SK-N-SH treated with all-trans-retinoic acid at 6 μM for 48 hours (cell line): ENCODE results near the gene SCMH1.

Source experiments
- ATAC-seq: fragments of 200-7000 bp; cut with Tn5 transposase; 3 replicates; pipeline ENCODE4 v1.9.1; 2020; ENCODE audit warnings: mild to moderate bottlenecking, moderate library complexity
- ARNTL ChIP-seq: fragments of 450-650 bp; formaldehyde crosslinking; IDR thresholded peaks from 2 replicates; pipeline ENCODE4 v1.5.0; 2020; ENCODE audit warnings: low read depth, mild to moderate bottlenecking, moderate library complexity, borderline replicate concordance
- BACH2 ChIP-seq: fragments of 250-450 bp; sonication (Bioruptor Pico); IDR thresholded peaks from 2 replicates; pipeline ENCODE4 v1.9.0; 2021; ENCODE audit warnings: mild to moderate bottlenecking, borderline replicate concordance
- CSDC2 ChIP-seq: fragments of 250-450 bp; sonication (Bioruptor Pico); IDR thresholded peaks from 2 replicates; pipeline ENCODE4 v1.5.0; 2020; ENCODE audit warnings: mild to moderate bottlenecking, moderate library complexity
- ESRRG ChIP-seq: fragments of 250-450 bp; sonication (Bioruptor Pico); IDR thresholded peaks from 2 replicates; pipeline ENCODE4 v1.6.1; 2021; ENCODE audit warnings: mild to moderate bottlenecking
- GLIS3 ChIP-seq: fragments of 250-450 bp; sonication (Bioruptor Pico); IDR thresholded peaks from 2 replicates; pipeline ENCODE4 v1.5.0; 2020; ENCODE audit warnings: mild to moderate bottlenecking, moderate library complexity
- ISL1 ChIP-seq: fragments of 250-450 bp; sonication (Bioruptor Pico); IDR thresholded peaks from 2 replicates; pipeline ENCODE4 v2.1.2; 2022; ENCODE audit warnings: mild to moderate bottlenecking, moderate library complexity
- OSR1 ChIP-seq: fragments of 250-450 bp; sonication (Bioruptor Pico); IDR thresholded peaks from 2 replicates; pipeline ENCODE4 v1.8.0; 2022; ENCODE audit warnings: moderate library complexity, mild to moderate bottlenecking, inconsistent platforms
- RARB ChIP-seq: fragments of 250-450 bp; sonication (Bioruptor Pico); IDR thresholded peaks from 2 replicates; pipeline ENCODE4 v1.8.0; 2021; ENCODE audit warnings: mild to moderate bottlenecking, moderate library complexity
- SNAI2 ChIP-seq: fragments of 250-450 bp; sonication (Bioruptor Pico); IDR thresholded peaks from 2 replicates; pipeline ENCODE4 v1.5.0; 2020; ENCODE audit warnings: mild to moderate bottlenecking, moderate library complexity
- TCF4 ChIP-seq: fragments of 250-450 bp; sonication (Bioruptor Pico); IDR thresholded peaks from 2 replicates; pipeline ENCODE4 v1.8.0; 2021; ENCODE audit warnings: mild to moderate bottlenecking, moderate library complexity, borderline replicate concordance
- TOX ChIP-seq: fragments of 250-450 bp; sonication (Bioruptor Pico); IDR thresholded peaks from 2 replicates; pipeline ENCODE4 v1.8.0; 2021; ENCODE audit warnings: mild to moderate bottlenecking, moderate library complexity, borderline replicate concordance
- ZC3H10 ChIP-seq: fragments of 250-450 bp; sonication (Bioruptor Pico); IDR thresholded peaks from 2 replicates; pipeline ENCODE4 v1.5.1; 2021; ENCODE audit warnings: mild to moderate bottlenecking, moderate library complexity
- ZFP3 ChIP-seq: fragments of 250-450 bp; sonication (Bioruptor Pico); IDR thresholded peaks from 2 replicates; pipeline ENCODE4 v1.5.0; 2020; ENCODE audit warnings: mild to moderate bottlenecking, moderate library complexity
- ZFP30 ChIP-seq: fragments of 450-650 bp; formaldehyde crosslinking; IDR thresholded peaks from 2 replicates; pipeline ENCODE4 v1.5.0; 2022; ENCODE audit warnings: mild to moderate bottlenecking, moderate library complexity
- ZNF565 ChIP-seq: fragments of 450-650 bp; formaldehyde crosslinking; conservative IDR thresholded peaks from 2 replicates; pipeline ENCODE4 v1.5.0; 2020; ENCODE audit warnings: low read depth, mild to moderate bottlenecking, moderate library complexity
- ZNF70 ChIP-seq: fragments of 450-650 bp; formaldehyde crosslinking; IDR thresholded peaks from 2 replicates; pipeline ENCODE4 v1.5.0; 2020; ENCODE audit warnings: mild to moderate bottlenecking, moderate library complexity
- ZNF8 ChIP-seq: fragments of 450-650 bp; formaldehyde crosslinking; IDR thresholded peaks from 2 replicates; pipeline ENCODE4 v1.5.0; 2020; ENCODE audit warnings: mild to moderate bottlenecking, moderate library complexity
- TF ChIP-seq, protein P1 (sequence below): fragments of 250-450 bp; sonication (Bioruptor Pico); IDR thresholded peaks from 2 replicates; pipeline ENCODE4 v1.5.1; 2021; ENCODE audit warnings: mild to moderate bottlenecking, moderate library complexity
- TF ChIP-seq, protein P2 (sequence below): fragments of 250-450 bp; sonication (Bioruptor Pico); IDR thresholded peaks from 2 replicates; pipeline ENCODE4 v1.5.1; 2020; ENCODE audit warnings: low read depth, mild to moderate bottlenecking, moderate library complexity
- TF ChIP-seq, protein P3 (sequence below): fragments of 250-450 bp; sonication (Bioruptor Pico); IDR thresholded peaks from 2 replicates; pipeline ENCODE4 v1.8.0; 2021; ENCODE audit warnings: low read depth, mild to moderate bottlenecking, moderate library complexity, borderline replicate concordance
- TF ChIP-seq, protein P4 (sequence below): fragments of 250-450 bp; sonication (Bioruptor Pico); IDR thresholded peaks from 2 replicates; pipeline ENCODE4 v1.8.0; 2020; ENCODE audit warnings: mild to moderate bottlenecking, moderate library complexity, borderline replicate concordance

Gene SCMH1

DNA sequence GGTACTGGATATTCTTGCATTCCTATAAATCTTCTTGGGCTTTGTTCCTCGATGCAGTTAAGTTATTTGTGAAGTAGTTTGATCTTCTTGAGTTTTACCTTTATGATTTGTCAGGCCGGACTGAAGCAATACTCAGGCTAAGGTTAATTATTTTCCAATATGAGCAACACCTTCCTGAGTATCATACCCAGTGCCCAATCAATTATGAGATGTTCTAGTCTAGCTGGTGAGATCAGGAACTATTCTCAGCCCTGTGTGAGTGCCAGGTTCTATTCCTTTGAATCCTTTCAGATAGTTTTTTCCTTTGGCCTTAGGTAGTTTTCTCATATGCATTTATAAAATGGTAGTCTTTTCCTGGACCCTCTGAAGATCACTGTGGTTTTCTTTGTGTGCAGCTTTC lies 92.5 kb downstream of the SCMH1 start:
- no peak for TF ChIP-seq GLIS3
- TF ChIP-seq BACH2 (CRISPR knock-in tag), result no peak
- no peak for TF ChIP-seq ZNF70 (CRISPR knock-in tag)
- no peak for TF ChIP-seq ARNTL (CRISPR knock-in tag)
- no peak for TF ChIP-seq RARB
- TF ChIP-seq, protein P1, sequence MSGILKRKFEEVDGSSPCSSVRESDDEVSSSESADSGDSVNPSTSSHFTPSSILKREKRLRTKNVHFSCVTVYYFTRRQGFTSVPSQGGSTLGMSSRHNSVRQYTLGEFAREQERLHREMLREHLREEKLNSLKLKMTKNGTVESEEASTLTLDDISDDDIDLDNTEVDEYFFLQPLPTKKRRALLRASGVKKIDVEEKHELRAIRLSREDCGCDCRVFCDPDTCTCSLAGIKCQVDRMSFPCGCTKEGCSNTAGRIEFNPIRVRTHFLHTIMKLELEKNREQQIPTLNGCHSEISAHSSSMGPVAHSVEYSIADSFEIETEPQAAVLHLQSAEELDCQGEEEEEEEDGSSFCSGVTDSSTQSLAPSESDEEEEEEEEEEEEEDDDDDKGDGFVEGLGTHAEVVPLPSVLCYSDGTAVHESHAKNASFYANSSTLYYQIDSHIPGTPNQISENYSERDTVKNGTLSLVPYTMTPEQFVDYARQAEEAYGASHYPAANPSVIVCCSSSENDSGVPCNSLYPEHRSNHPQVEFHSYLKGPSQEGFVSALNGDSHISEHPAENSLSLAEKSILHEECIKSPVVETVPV (CRISPR knock-in tag), result no peak
- TF ChIP-seq, protein P2, sequence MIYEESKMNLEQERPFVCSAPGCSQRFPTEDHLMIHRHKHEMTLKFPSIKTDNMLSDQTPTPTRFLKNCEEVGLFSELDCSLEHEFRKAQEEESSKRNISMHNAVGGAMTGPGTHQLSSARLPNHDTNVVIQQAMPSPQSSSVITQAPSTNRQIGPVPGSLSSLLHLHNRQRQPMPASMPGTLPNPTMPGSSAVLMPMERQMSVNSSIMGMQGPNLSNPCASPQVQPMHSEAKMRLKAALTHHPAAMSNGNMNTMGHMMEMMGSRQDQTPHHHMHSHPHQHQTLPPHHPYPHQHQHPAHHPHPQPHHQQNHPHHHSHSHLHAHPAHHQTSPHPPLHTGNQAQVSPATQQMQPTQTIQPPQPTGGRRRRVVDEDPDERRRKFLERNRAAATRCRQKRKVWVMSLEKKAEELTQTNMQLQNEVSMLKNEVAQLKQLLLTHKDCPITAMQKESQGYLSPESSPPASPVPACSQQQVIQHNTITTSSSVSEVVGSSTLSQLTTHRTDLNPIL (CRISPR knock-in tag), result no peak
- TF ChIP-seq CSDC2, result no peak
- no peak for TF ChIP-seq ESRRG (CRISPR knock-in tag)
- no peak for TF ChIP-seq ZFP30 (CRISPR knock-in tag)
- TF ChIP-seq, protein P3, sequence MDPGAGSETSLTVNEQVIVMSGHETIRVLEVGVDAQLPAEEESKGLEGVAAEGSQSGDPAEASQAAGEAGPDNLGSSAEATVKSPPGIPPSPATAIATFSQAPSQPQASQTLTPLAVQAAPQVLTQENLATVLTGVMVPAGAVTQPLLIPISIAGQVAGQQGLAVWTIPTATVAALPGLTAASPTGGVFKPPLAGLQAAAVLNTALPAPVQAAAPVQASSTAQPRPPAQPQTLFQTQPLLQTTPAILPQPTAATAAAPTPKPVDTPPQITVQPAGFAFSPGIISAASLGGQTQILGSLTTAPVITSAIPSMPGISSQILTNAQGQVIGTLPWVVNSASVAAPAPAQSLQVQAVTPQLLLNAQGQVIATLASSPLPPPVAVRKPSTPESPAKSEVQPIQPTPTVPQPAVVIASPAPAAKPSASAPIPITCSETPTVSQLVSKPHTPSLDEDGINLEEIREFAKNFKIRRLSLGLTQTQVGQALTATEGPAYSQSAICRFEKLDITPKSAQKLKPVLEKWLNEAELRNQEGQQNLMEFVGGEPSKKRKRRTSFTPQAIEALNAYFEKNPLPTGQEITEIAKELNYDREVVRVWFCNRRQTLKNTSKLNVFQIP (CRISPR knock-in tag), result no peak
- no peak for TF ChIP-seq SNAI2 (CRISPR knock-in tag)
- TF ChIP-seq ZNF565 (CRISPR knock-in tag), result no peak
- TF ChIP-seq TOX (CRISPR knock-in tag), result no peak
- TF ChIP-seq ZFP3 (CRISPR knock-in tag), result no peak
- no peak for TF ChIP-seq ZC3H10
- no peak for ATAC-seq

DNA sequence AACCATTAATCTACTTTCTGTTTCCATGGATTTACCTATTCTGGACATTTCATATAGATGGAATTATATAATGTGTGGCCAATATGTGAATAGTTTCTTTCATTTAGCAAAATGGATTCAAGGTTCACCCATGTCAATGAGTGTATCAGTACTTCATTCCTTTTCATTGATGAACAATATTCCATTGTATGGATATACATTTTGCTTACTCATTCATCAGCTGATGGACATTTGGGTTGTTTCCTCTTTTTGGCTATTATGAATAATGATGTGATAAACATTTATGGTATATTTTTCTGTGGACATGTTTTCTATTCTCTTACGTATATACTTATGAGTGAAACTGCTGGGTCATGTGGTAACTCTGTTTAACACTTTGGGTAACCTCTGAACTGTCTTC lies 97.8 kb downstream of the SCMH1 start:
- ATAC-seq, result no peak
- TF ChIP-seq ISL1 (CRISPR knock-in tag) (no peak), TCF4 (CRISPR knock-in tag) (no peak), SNAI2 (CRISPR knock-in tag) (no peak), OSR1 (no peak), CSDC2 (no peak), ZFP30 (CRISPR knock-in tag) (no peak), ARNTL (CRISPR knock-in tag) (no peak), ZNF70 (CRISPR knock-in tag) (no peak), BACH2 (CRISPR knock-in tag) (no peak), RARB (no peak), ESRRG (CRISPR knock-in tag) (no peak), ZFP3 (CRISPR knock-in tag) (no peak)
- TF ChIP-seq, protein P4, sequence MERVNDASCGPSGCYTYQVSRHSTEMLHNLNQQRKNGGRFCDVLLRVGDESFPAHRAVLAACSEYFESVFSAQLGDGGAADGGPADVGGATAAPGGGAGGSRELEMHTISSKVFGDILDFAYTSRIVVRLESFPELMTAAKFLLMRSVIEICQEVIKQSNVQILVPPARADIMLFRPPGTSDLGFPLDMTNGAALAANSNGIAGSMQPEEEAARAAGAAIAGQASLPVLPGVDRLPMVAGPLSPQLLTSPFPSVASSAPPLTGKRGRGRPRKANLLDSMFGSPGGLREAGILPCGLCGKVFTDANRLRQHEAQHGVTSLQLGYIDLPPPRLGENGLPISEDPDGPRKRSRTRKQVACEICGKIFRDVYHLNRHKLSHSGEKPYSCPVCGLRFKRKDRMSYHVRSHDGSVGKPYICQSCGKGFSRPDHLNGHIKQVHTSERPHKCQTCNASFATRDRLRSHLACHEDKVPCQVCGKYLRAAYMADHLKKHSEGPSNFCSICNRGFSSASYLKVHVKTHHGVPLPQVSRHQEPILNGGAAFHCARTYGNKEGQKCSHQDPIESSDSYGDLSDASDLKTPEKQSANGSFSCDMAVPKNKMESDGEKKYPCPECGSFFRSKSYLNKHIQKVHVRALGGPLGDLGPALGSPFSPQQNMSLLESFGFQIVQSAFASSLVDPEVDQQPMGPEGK (CRISPR knock-in tag), result no peak
- TF ChIP-seq, protein P1 (CRISPR knock-in tag), result no peak
- TF ChIP-seq, all 23 proteins: peak for 0

DNA sequence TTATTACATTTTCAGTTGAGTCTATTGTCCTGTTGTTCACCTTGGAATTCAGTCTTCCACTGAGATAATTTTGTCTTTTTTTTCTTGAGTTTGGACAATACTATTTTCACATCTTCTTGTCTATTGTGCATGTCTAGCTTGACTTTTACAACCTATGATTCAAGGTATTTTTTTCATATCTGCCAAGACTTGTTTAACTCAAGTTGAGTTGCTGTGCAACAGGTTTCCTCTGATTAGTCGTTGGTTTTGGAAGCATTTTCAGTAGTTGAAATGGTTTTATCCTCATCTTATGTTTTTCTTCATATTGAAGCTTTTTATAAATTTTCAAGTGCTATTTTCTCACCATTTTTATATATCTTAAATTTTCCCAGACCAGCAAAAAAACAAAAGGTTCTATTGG lies 103.6 kb downstream of the SCMH1 start:
- TF ChIP-seq ZNF8 (CRISPR knock-in tag), result no peak
- TF ChIP-seq, all 23 proteins: peak for 0
- ATAC-seq, result no peak
